NB4 (cell line): ENCODE results near the gene LSM7.

ENCODE experiments used
- CTCF ChIP-seq: IDR thresholded peaks from one replicate; pipeline ENCODE4 v1.5.1; 2012; ENCODE audit warnings: low read depth, low read length
- MAX ChIP-seq: IDR thresholded peaks from 2 replicates; pipeline ENCODE4 v1.6.1; 2011; ENCODE audit warnings: low read depth, low read length
- POLR2A ChIP-seq: IDR thresholded peaks from 2 replicates; pipeline ENCODE4 v1.6.1; 2011; ENCODE audit warnings: mild to moderate bottlenecking; ENCODE audit not compliant: insufficient read length; ENCODE audit errors: extremely low read depth

DNA sequence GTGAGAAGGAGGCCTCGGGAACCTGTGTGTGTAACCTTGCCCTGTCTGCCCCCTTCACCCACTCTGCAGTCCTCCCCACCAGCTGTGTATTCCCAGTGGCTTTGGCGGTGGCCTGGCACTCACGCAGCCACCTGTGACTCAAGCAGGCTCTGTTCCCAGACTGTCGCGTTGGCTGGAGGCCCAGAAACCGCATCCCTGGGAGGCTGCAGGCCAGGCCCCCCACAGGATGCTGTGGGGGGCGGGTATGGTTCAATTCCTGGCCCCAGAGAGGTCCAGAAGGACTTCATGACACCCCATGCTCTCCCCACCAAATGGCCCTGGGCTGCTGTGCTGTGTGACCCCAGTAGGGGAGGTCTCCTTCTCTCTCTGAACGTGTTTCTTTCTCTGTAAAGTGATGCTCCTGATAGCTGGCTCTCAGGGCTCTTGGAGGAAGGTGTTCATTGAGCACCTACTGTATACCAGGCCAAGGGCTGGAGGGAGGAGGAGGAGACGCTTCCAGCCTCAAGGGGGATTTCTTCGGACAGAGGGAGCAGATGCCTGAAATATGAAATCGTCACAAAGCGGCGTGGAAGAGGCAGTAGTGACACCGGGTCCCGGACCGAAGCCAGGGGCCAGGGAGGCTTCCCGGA is 18.5 kb downstream of the LSM7 start:
- TF ChIP-seq CTCF (no peak), POLR2A (no peak), MAX (no peak)
